GM12874 (cell line): ENCODE data around the gene PYROXD2.

Experiments used
- CTCF ChIP-seq: IDR thresholded peaks from 2 replicates; pipeline ENCODE4 v1.5.1; 2011; ENCODE audit warnings: low read depth, mild to moderate bottlenecking, control low read depth, low read length, moderate library complexity; ENCODE audit not compliant: insufficient read depth

The PYROXD2 gene

GRCh38 chr10:98424295-98425254 is 9.6 kb upstream of the PYROXD2 start:
- TF ChIP-seq CTCF, result no peak

- no peak for TF ChIP-seq CTCF
These were observed 8.7 kb upstream of the PYROXD2 start for GRCh38 chr10:98423691-98424120.

- TF ChIP-seq CTCF, result no peak
These were observed 7.2 kb upstream of the PYROXD2 start for GRCh38 chr10:98422182-98422581.

GRCh38 chr10:98420786-98421185 is 5.8 kb upstream of the PYROXD2 start:
- TF ChIP-seq CTCF, result no peak

GRCh38 chr10:98419469-98420261 is 4.7 kb upstream of the PYROXD2 start:
- no peak for TF ChIP-seq CTCF

GRCh38 chr10:98418665-98419468 is 3.9 kb upstream of the PYROXD2 start:
- no peak for TF ChIP-seq CTCF
